Liver (tissue), 3 donors: ENCODE data around the gene CZIB.

ENCODE experiments used
- SP1 ChIP-seq: IDR thresholded peaks from 2 replicates; pipeline ENCODE4 v1.6.1; 2018; ENCODE audit warnings: antibody characterized with exemption, mild to moderate bottlenecking
- YY1 ChIP-seq: IDR thresholded peaks from 2 replicates; pipeline ENCODE4 v1.6.1; 2016; ENCODE audit warnings: antibody characterized with exemption, mild to moderate bottlenecking
- TF ChIP-seq, protein P1 (sequence below): fragments of 150-350 bp; IDR thresholded peaks from 2 replicates; pipeline ENCODE4 v1.5.1; 2017; ENCODE audit warnings: improper control_type of control experiment, low read depth, low read length; ENCODE audit not compliant: missing input control
- donor health status: healthy.
- donor health status: healthy.

DNA sequence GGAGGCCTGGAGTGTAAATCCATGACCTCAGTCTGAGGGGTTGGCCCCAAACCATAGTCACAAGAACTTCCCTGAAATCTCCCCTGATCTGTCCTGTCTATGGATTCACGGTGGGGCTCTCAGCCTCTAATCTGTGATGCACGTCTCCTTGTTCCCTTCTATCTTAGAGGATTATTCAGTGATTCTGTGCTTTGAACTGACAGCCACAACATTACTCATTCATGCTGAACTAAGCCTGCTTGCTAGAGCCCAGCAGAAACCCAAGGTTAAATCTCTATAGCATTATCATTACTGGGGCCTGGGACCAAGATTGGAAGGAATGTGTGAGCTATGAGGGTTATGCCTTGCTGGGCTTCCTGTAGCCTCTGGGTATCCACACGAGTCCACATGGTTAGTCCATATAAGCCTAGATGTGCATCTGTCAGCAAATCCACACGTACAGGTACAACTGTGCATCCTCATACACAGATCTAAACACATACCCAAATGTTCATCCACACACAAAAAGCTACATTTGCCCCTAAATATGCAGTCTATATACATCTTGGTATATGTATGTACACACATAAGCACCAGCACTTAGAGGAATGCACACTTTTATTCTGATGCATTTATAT, 40.3 kb upstream of the CZIB start:
- TF ChIP-seq, protein P1, sequence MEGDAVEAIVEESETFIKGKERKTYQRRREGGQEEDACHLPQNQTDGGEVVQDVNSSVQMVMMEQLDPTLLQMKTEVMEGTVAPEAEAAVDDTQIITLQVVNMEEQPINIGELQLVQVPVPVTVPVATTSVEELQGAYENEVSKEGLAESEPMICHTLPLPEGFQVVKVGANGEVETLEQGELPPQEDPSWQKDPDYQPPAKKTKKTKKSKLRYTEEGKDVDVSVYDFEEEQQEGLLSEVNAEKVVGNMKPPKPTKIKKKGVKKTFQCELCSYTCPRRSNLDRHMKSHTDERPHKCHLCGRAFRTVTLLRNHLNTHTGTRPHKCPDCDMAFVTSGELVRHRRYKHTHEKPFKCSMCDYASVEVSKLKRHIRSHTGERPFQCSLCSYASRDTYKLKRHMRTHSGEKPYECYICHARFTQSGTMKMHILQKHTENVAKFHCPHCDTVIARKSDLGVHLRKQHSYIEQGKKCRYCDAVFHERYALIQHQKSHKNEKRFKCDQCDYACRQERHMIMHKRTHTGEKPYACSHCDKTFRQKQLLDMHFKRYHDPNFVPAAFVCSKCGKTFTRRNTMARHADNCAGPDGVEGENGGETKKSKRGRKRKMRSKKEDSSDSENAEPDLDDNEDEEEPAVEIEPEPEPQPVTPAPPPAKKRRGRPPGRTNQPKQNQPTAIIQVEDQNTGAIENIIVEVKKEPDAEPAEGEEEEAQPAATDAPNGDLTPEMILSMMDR: no peak
- TF ChIP-seq SP1: no peak
- TF ChIP-seq YY1: no peak
